ENCODE data around the gene ATP5MG.

- TF ChIP-seq CTCF (IDR thresholded peaks at IDR 0.05) (no peak), POLR2A (IDR thresholded peaks at IDR 0.05) (no peak), EP300 (IDR thresholded peaks at IDR 0.05) (no peak)
These were observed 34.0 kb downstream of the ATP5MG start for GRCh38 chr11:118435290-118435892.

Measured in stomach (tissue), 4 donors.